Kidney epithelial cell (primary cell): ENCODE results near the gene TRAPPC12. TPM values are rescaled to one million over a fixed set of nuclear protein-coding genes. Genes with fewer than 3 reads are reported as not detected.
"Not testable (repeated sequence)": the region's sequence is repeated elsewhere in the genome, so short reads cannot be mapped to it uniquely, and the experiment has no call there.

ENCODE experiments used
- DNase-seq: peaks from one replicate; pipeline ENCODE4 v3.0.0-alpha.2; 2010; ENCODE audit warnings: low read depth
- H3K27me3 ChIP-seq: 2 replicates; pipeline ENCODE4 v1.6.0; 2011; ENCODE audit warnings: low read length; ENCODE audit not compliant: control insufficient read depth, insufficient read depth
- H3K36me3 ChIP-seq: 2 replicates; pipeline ENCODE4 v1.5.1; 2011; ENCODE audit warnings: low read length; ENCODE audit not compliant: control insufficient read depth, insufficient read depth
- H3K4me3 ChIP-seq: 2 replicates; pipeline ENCODE4 v1.5.1; 2011; ENCODE audit warnings: low read depth, mild to moderate bottlenecking, control low read depth, low read length
- total RNA-seq: library from RNA; depleted of rRNA; stranded (reverse); fragments of >200 nt; gene quantifications from 2 replicates; pipeline ENCODE4 v1.2.3, GENCODE V29; 2015
- TF ChIP-seq, protein P1 (sequence below): IDR thresholded peaks from 2 replicates; pipeline ENCODE4 v1.5.1; 2011; ENCODE audit warnings: mild to moderate bottlenecking, moderate library complexity, low read length, control low read depth, inconsistent platforms; ENCODE audit not compliant: insufficient read depth, poor library complexity, severe bottlenecking

TRAPPC12 gene
- total RNA-seq, 1 donor from 2014 or later, result 47.7 TPM

DNA sequence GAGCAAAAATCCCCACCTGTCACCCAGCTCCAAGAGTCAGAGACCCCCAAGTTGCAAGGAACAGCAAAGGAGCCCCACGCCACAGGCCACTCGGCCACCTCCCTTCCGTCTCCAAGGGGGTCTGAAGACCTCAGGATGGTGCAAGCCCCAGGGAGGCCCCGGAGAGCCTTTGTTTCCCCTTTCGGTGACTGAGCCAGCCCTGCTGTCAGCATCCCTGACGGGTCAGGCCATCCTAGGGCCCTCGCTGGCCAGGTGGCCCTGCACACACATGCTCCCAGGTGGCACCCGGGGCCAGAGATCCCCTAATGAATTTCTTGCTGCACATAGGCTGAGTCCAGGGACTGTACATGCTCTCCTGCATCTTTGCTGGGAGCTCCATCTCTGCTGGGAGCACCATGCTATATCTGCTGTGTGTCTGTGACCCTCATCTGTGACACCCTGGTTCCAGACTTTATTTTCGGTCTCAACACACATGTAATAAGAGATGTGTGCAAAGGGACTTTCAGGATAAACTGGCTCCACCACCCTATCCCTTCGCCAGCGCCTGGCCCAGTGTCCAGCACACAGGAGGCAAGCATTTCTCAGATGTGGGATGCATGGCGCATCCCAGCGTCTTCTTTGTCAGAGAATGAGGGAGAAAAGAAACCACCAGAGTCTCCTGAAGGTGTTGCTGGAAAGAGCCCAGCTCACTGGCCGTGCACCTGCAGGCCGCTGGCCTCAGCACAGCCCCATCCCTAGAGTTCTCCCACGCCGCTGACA is 112.4 kb downstream of the TRAPPC12 start:
- Histone ChIP-seq H3K36me3 (no peaks in the 10 kb centered on the region), H3K27me3 (no peaks in the 10 kb centered on the region), H3K4me3 (no peak overlapping the region)
- no peak for DNase-seq
- TF ChIP-seq, protein P1, sequence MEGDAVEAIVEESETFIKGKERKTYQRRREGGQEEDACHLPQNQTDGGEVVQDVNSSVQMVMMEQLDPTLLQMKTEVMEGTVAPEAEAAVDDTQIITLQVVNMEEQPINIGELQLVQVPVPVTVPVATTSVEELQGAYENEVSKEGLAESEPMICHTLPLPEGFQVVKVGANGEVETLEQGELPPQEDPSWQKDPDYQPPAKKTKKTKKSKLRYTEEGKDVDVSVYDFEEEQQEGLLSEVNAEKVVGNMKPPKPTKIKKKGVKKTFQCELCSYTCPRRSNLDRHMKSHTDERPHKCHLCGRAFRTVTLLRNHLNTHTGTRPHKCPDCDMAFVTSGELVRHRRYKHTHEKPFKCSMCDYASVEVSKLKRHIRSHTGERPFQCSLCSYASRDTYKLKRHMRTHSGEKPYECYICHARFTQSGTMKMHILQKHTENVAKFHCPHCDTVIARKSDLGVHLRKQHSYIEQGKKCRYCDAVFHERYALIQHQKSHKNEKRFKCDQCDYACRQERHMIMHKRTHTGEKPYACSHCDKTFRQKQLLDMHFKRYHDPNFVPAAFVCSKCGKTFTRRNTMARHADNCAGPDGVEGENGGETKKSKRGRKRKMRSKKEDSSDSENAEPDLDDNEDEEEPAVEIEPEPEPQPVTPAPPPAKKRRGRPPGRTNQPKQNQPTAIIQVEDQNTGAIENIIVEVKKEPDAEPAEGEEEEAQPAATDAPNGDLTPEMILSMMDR, result no peak

GRCh38 chr2:3492475-3492787 is 112.9 kb downstream of the TRAPPC12 start:
- not testable (repeated sequence) for DNase-seq, H3K27me3 ChIP-seq, H3K4me3 ChIP-seq, H3K36me3 ChIP-seq

DNA sequence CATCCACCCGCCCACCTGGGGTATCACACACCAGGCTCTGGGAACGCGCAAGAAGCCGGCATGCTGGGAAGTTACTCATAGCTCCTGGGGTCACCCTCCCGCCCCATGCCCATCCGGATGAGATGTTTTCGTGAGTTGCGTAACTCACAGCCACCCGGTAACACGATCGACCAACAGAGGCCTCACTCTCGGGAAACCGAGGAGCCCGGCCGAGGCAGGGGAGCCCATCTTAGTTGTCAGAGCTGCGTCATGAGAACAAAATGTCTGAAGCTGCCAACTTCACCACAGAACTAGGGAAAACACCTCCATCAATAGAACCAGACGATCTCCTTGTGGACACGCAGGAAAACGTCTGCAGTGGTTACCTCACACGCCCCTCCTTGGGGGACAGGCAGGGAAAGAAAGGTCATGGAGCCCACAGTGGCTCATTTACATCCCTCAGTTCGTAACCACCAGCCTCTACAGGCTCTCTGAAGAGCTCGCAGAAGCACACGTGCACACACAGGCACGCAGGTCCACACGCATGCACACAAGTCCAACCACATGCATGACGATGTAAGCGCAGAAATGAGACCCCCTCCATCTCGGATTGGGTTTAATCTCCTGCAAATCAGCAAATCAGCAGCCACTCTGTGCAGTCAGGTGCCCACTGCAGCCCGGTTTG is 113.6 kb downstream of the TRAPPC12 start:
- Histone ChIP-seq H3K4me3 (no peak overlapping the region), H3K36me3 (no peaks in the 10 kb centered on the region), H3K27me3 (no peaks in the 10 kb centered on the region)
- TF ChIP-seq, protein P1, result no peak
- DNase-seq, result peak; percentile 39

DNA sequence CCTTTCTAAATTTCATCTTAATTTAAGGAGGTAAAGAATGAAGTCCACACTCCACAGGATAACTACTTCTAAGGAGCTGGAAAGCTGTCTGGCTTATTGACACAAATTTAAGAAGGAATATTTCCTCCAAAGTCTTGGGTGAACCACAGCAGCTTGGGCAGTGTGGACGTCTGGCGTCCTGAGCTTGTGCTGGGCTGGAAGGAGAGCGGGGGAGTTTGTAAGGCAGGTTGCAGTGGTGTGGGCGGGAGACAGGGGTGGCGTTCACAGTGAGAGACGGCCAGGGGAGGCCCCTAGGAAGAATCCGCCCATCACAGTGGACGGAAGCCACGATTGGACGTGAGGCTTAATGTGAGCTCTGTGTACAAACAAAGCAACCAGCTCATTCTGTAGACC is 114.1 kb downstream of the TRAPPC12 start:
- no peaks in the 10 kb centered on the region for H3K36me3 ChIP-seq
- DNase-seq, result no peak
- TF ChIP-seq, protein P1, result no peak
- H3K27me3 ChIP-seq, result no peaks in the 10 kb centered on the region
- H3K4me3 ChIP-seq, result no peak overlapping the region

DNA sequence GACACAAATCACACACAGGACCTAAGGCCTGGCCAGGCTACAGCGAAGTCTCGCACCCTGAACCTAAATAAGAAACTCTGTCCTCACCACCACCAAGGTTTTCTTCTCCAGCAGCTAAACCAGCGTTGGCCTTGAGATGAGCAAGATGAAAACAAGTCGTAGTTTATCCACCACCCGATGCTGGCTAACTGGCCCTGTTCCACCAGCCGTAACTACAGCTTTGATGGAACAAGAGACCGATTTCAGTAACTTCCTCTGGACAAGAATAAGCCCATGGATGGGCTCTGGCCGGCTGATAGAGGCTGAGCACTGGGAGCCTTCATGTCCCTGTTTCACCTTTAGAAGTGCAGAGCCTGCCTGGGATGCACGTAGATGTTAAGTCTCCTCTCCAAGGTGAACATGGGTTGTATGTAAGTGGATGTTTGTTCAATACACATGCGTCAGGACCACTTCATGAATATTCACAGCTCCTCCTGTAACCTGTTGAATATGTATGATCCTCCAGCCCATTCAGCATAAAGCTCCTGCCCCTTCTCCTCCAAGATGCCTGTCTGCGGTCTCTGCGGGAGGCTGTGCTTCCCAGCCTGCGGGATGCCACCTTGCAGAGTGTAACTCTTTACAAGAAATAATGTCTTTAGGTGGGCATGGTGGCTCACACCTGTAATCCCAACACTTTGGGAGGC is 115.6 kb downstream of the TRAPPC12 start:
- TF ChIP-seq, protein P1, result no peak
- no peak overlapping the region for H3K4me3 ChIP-seq
- no peak for DNase-seq
- no peaks in the 10 kb centered on the region for H3K36me3 ChIP-seq
- no peaks in the 10 kb centered on the region for H3K27me3 ChIP-seq

DNA sequence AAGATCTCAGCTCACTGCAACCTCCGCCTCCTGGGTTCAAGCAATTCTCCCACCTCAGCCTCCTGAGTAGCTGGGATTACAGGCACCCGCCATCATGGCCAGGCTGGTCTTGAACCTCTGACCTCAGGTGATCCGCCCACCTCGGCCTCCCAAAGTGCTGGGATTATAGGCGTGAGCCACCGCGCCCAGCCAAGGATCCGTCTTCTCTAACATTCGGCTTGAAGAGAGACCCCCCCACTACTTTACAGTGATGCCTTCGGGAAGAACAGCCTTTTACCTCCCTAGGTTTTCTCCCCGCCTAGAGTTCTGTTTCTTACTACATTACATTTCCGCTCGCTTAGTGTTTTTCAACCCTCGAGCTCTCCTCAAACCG is 117.2 kb downstream of the TRAPPC12 start:
- H3K36me3 ChIP-seq, H3K4me3 ChIP-seq, DNase-seq, H3K27me3 ChIP-seq: not testable (repeated sequence)
